ENCODE measurements around the gene UQCRHL.
"Not testable (repeated sequence)": the region's sequence is repeated elsewhere in the genome, so short reads cannot be mapped to it uniquely, and the experiment has no call there.

UQCRHL gene

GRCh38 chr1:15807549-15807948, at the start of gene UQCRHL:
Gene UQCRHL, minus strand, starts transcription at chr1:15807649. Its CDS starts 0 bp downstream, at chr1:15807649.
- DNase-seq = not testable (repeated sequence)

DNA sequence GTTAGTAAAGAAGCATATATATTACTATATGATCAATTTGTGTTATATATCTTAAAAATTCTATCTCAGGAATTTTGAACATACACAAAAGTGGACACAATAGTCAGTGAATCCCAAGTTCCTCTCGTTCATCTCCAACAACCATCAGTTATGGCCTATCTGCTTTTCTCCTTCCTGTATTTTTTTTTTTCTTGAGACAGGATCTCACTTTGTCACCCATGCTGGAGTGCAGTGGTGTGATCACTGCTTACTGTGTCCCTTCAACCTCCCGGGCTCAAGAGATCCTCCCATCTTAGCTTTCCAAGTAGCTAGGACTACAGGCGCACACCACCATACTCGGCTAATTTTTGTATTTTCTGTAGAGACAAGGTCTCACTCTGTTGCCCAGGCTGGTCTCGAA, 49.4 kb upstream of the UQCRHL start:
- no peak for DNase-seq

GRCh38 chr1:15852828-15853302, 45.4 kb upstream of the UQCRHL start:
- DNase-seq = no peak

GRCh38 chr1:15852036-15852827, 44.8 kb upstream of the UQCRHL start:
- DNase-seq = no peak

DNA sequence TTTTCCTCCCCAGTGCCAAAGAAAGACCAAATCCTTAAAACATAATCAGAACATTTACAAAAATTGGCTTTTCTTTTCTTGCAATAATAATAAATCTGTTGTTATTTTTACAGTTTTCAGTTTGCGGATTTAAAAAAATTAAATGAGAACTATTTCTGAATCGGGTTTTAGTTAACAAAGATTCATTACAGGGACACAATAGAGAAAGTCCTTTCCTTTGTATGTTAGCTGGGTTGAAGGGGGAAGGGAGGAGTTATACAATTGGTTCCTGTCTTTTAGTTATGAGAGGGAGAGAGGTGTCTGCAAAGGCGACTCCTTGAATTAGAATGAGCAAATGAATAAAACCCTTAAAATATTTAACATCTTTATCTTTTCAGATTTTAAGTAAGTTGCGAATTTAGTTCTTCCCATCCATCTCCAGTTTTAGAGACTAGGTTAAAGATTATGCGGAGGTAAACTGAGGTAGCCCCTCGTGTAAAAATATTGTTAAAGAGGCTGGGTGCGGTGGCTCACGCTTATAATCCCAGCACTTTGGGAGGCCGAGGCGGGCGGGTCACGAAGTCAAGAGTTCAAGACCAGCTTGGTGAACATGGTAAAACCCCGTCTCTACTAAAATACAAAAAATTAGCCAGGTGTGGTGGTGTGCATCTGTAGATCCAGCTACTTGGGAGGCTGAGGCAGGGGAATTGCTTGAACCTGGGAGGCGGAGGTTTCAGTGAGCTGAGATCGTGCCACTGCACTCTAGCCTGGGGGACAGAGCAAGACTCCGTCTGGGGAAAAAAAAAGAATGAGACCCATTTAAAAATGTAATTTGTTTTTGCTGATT, 44.0 kb upstream of the UQCRHL start:
- DNase-seq = no peak

DNA sequence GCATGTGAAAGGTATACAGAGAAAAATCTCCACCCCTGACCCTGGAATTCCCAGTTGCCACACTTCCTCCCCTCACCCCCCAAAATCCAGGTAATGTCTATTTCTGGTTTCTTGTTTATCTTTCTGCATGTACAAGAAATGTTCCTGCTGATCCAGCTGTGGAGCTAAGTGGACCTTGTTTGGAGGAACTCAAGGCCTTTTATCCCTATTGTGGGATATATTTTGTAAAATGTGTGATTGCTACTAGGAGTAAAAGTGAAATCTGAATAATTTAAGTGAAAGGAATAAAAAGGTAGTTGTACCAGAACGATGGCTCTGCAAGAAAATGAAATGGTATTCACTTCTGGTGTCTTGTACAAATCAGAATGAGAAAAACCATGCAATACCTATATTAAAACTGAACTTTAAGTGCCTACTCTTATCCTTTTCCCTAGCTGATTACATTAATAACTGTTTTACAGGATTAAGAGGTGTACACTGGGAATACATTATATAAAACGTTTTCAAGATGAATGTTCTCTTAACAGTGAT, 43.1 kb upstream of the UQCRHL start:
- DNase-seq = no peak

DNA sequence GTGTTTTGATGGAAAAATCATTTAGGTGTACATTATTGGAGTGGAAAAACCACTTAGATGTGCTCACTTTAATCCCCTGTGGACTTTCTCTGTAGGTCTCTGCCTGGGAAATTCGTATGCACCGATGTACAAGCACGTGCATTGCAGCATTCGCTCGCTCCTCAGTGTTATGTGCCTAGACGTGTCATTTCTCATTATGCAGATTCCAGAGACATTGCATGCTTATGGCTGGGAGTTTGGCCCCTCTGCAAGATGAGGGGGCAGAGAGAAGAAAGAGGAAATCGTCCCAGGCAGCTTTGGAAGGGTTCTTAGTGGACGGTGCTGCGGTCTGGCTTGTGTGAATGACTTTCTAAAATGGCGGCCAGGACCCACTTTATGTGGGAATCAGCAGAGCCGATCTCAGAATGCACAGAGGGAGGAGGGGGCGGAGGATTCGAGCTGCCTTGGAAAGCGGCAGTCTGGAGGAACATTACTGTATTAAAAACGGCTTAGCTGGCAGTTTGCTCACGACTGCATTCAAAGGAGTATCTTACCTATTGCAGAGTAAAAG, 42.4 kb upstream of the UQCRHL start:
- peak; percentile 33 for DNase-seq

DNA sequence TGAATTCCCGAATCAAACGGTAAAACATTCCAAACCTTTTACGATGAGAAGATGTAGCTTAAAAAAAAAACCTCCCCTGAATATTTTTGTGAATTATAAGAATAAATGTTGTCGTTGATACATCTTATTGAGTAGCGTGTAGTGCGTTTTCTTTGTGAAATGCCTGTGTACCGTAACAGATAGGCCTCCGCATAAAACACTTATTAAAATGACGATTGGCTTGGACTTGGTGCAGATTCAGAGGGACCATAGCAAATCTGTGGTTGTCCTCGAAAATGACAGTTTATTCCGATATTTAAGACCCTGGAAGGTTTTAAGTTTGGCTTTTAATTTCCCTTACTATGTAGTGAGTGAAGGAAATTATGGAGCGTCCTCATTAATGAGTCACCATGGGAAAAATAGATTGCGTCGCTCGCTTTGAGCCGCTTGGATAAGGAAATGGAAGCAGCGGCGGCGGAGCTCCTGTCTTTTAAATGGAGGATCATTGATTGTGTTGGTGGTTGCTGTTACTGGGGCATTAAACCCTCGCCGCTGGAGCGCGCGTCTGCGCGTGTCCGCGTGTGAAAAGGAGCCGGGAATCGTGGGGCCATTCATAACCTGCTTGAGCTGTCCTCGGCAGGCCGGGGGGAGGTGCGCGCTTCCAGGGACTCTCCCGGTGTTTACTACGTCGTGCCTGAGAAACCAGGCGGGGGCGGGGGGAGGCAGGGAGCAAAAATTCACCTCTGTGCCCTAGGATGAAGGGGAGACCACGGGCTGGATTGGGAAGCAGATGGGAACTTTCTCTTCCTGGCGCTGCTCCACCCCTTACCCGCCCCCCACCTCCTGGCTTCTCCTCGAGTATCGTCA, 41.7 kb upstream of the UQCRHL start:
- peak; percentile 59 for DNase-seq

DNA sequence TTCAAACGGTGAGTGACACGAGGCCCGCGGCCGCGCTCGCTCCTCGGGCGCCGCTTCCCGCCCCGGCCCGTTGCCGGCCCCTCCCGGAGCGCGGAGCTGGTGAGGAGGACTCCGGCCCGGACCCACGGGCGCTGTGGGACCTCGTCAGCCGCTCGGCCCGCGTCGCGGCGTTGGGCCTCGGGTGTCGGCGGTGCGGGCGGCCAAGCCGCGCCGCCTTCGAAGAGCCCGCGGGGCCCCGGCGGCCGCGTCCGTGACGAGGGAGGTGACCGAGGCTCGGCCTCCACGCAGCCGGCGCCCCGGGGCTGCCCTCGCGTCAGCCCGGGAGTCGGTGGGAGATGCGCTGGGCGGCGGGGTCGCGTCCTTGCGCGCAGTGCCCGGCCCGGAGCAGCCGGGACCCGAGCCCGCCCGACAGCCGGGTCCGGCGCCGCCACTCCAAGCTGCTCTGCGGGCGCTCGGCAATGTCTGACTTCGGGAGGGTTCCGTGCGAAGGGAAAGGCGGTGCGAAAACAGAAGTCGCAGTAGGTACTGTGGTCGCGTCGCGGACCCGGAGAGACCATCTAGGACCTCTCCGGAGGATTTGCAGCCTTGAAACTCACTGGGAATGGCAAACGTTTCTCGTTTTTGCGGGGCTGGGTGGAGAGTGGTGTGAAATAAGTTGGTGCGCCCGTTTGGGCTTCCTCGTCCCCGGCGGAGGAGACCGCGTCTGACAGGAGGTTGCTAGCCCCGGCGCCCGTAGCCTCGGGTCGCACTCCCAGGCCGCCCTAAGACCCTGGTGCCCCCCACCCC, 40.9 kb upstream of the UQCRHL start:
- no peak for DNase-seq

GRCh38 chr1:15847893-15848142, 40.4 kb upstream of the UQCRHL start:
- DNase-seq = no peak

DNA sequence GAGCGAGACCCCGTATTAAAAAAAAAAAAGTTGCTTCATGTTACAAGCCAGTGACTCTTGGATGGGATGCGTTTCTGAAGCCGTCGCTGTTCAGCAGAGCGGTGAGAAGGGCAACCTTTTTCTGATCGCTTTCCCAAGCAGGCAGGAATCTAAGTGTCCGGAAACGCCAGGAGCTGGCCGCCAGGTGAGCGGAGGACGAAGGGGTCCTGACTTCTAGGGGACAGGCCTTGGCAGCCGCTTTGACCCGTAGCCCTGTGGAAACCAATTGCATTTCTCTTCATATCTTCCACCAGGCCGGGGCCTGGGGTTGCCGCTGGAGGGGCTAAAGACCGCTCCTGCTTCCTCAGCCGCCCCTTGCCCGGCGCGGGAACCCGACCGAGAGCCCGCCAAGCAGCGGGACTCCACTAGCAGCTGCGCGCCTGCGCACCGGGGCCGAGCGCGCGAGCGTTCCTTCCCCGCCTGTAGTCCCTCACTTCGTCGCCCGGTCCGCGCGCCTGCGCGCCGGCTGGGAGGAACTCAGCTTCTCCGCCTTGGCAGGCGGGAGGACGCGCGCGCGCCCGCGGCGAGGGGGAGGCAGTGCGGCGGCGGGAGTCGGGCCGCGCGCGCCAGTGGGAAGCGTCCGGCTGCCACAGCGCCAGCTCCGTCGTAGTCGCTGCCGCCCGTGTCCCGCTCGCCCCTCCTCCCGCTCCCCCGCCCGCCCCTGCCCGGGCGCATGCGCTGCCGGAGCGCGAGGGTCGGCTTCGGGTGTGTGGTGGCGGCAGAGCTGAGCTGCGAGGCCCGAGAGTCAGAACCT, 39.8 kb upstream of the UQCRHL start, which contains the start of gene SPEN:
Gene SPEN (plus strand): TSS at position 608 of the 793 bp plus-strand sequence. CDS start 361 bp downstream, outside the sequence.
- peak; percentile 93 for DNase-seq

DNA sequence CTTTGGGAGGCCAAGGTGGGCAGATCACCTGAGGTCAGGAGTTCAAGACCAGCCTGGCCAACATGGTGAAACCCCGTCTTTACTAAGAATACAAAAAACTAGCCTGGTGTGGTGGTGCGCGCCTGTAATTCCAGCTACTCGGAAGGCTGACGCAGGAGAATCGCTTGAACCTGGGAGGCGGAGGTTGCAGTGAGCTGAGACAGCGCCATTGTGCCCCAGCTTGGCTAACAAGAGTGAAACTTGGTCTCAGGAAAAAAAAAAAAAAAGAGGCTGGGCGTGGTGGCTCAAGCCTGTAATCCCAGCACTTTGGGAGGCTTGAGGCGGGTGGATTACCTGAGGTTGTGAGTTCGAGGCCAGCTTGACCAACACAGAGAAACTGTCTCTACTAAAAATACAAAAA, 38.6 kb upstream of the UQCRHL start:
- DNase-seq = not testable (repeated sequence)

DNA sequence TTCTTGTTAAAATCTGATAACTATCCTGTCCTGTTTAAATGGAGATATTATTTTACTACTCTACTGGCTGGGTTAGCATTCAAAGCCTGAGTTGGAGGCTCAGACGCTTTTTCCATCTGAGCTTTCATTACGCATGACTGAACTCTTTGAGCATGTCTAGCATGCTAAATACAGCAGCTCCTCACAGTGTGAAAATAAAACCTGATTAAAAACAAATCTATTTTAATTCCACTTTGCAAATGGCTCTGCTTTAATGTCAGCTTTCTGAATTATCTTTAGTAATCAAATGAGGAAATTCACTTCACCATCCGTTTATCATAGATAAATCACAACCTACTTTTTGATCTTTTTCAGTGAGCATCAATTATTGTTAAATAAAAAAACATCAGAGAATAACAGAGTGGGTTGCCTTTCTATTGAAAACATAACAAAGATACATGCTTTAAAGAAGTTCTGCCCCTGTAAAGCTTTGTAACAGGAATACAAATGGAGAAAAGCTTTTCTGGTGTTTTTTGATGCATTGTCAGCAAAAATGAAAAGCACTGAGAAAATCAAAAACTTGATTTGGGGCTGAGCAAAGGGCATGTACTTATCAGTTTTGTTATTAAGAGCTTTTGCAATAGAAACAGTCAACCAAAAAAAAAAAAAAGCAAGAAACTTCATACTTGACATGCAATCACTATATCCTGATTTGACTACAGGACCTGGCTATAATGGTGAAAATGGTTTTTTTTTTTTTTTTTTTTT, 36.5 kb upstream of the UQCRHL start:
- no peak for DNase-seq

DNA sequence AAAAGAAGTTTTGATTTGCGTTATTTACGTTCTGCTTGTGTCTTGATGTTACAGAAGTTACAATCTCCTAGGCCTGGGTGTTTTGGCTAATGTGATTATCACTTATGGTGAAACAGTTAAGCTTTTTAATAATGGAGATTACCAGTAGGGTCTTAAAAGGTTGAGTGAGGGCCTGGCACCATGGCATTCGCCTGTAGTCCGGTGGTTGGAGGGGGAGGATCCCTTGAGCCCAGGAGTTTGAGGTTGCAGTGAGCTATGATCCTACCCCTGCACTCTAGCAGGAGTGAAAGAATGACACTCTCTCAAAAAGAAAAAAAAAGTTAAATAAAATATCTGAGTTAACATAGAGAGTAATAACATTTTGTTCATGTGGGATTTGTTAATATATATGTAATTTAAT, 31.3 kb upstream of the UQCRHL start:
- DNase-seq = no peak

DNA sequence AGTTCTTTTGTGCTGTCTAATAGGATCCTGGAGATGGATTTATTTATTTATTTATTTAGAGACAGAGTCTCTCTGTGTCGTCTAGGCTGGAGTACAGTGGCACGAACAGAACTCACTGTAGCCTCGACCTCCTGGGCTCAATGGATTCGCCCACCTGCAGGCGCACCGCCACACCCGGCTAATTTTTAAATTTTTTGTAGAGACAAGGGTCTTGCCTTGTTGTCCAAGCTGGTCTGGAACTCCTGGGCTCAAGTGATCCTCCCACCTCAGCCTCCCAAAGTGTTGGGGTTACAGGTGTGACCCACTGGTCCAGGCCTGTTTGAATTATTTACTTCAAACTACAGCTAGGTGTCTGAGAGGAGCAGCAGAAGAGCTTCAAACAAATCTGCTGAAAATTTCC, 30.5 kb upstream of the UQCRHL start:
- DNase-seq = no peak

DNA sequence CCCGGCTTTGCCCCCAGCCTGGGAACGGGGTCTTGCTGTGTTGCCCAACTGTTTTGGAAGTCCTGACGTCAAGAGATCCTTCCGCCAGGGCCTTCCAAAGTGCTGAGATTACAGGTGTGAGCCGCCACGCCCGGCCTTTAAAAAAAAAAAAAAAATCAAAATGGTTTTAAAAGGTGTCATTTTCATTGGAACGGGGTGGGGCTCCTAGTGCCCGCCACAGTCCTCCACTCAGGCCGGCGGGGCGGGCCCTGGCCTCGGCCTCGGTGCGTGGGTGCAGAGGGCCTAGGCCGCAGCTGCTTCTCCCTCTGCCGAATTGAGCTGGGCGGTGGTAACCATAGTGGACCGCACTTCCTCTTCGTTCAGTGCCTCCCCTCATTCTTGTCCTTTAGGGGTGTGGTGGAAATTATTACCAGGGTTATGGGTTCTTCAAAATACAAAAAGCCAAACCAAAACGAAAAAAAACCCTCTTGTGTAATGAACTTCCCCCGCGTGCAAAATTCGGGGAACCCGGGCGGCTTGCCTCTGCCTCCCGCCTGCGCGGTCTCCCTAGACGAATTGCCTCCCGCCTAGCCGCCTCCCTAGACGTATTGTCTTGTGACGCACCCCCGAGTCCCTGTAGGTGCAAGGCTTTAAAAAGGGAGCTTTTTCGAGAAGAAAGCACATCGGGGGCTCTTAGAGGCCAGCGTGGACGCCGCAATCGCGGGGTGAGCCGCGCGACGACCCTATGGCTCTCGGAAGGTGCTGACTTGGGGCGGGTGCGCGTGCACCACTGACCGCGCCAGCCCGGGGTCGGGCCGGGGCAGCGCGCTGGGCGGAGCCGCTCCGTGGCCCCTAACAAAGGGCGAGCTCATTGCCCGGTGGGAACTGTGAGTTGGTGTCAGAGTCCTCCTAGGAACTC, 29.6 kb upstream of the UQCRHL start:
- DNase-seq = no peak

- DNase-seq = not testable (repeated sequence)
These were observed 29.0 kb upstream of the UQCRHL start for GRCh38 chr1:15836511-15836771.

DNA sequence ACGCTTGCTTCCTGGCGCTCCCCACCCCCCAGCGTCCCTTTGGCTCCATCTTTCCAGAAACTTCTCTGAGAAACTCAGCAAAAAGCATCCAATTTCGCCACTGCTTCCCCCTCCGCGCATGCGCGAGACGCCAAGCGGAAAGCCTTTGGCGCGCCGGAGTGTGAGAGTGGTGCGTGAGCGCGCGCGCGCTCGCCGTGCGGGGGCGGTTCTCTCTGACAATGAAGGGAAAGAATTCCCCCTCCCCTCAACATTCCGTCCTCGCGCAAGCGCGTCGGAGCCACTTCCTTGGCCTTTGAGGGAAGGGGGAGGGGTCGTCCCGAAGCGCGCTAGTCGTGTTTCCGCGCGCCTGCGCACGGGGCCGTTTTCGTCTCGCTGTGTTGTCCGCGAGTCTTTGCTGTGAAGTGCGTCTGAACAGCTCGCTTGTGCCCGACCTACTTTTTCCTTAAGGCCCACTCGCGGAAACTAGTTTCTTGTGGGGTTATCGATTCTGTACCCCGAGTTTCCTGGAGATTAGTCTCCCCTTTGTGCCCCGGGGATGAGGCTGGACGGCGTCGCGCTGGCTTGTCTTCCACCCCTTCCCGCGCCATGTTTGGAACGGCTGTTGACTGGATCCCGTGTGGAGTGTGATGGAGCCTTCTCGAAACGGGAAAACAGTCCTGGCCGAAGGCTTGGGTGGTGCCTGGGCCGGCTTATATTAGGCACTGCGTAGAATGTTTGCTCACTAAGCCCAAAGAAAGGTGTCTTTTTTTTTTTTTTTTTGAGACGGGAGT, 28.5 kb upstream of the UQCRHL start:
- DNase-seq = peak; percentile 92
